Non-pigmented ciliary epithelial cell (primary cell): ENCODE results near the gene TARBP1.
"Not testable (repeated sequence)": the region's sequence is repeated elsewhere in the genome, so short reads cannot be mapped to it uniquely, and the experiment has no call there.

Source experiments
- DNase-seq: peaks from one replicate; pipeline ENCODE4 v3.0.0-alpha.2; 2010; ENCODE audit warnings: low read depth

TARBP1 gene

GRCh38 chr1:234386122-234386521 is 92.9 kb downstream of the TARBP1 start:
- DNase-seq: no peak

- no peak for DNase-seq
Measured at GRCh38 chr1:234381699-234382555, 97.1 kb downstream of the TARBP1 start.

- DNase-seq: not testable (repeated sequence)
Measured at GRCh38 chr1:234379591-234380109, 99.3 kb downstream of the TARBP1 start.

GRCh38 chr1:234375672-234376071 is 103.3 kb downstream of the TARBP1 start:
- no peak for DNase-seq

GRCh38 chr1:234373959-234374254 is 105.1 kb downstream of the TARBP1 start:
- no peak for DNase-seq

- DNase-seq: peak; percentile 90
Measured at GRCh38 chr1:234373064-234373958, 105.7 kb downstream of the TARBP1 start, which contains the start of gene COA6. Gene COA6, plus strand, starts transcription at chr1:234373456. Its CDS starts 11 bp downstream, at chr1:234373467.

GRCh38 chr1:234372011-234372757 is 106.8 kb downstream of the TARBP1 start:
- DNase-seq: no peak

- DNase-seq: no peak
Measured at GRCh38 chr1:234371414-234371813, 107.6 kb downstream of the TARBP1 start.

GRCh38 chr1:234369784-234370183 is 109.2 kb downstream of the TARBP1 start:
- DNase-seq: no peak

- no peak for DNase-seq
Measured at GRCh38 chr1:234369033-234369430, 109.9 kb downstream of the TARBP1 start.

- no peak for DNase-seq
Measured at GRCh38 chr1:234368320-234369032, 110.5 kb downstream of the TARBP1 start.

- no peak for DNase-seq
Measured at GRCh38 chr1:234362558-234362957, 116.4 kb downstream of the TARBP1 start.

- DNase-seq: no peak
Measured at GRCh38 chr1:234361102-234361603, 117.8 kb downstream of the TARBP1 start.

GRCh38 chr1:234357831-234358230 is 121.1 kb downstream of the TARBP1 start:
- DNase-seq: no peak

- not testable (repeated sequence) for DNase-seq
Measured at GRCh38 chr1:234356615-234357269, 122.2 kb downstream of the TARBP1 start.

- no peak for DNase-seq
Measured at GRCh38 chr1:234355782-234356510, 123.0 kb downstream of the TARBP1 start.

GRCh38 chr1:234348964-234349363 is 130.0 kb downstream of the TARBP1 start:
- DNase-seq: no peak

GRCh38 chr1:234345237-234345636 is 133.7 kb downstream of the TARBP1 start:
- DNase-seq: no peak

- DNase-seq: no peak
Measured at GRCh38 chr1:234342774-234343173, 136.2 kb downstream of the TARBP1 start.
